ENCODE results near the gene CAPN11.

DNA sequence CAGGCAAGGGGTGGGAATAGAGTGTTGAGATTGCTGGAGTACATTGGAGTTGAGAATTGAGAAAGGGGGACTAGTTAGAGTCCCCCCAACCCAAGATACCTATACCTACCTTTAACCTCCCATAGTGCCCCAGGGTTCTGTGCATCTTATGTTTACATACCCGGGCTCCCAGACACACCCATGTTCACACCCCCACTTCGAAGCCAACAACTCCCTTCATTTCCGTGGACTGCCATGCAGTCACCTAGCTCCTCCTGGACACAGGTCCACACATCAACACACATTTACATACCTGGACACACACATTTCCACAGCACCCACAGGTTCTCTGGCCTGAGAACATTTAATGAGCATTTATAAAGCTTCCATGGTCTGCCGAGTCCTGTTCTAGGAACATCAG is 26.1 kb upstream of the CAPN11 start:
- no peak for TF ChIP-seq POLR2A (IDR thresholded peaks at IDR 0.05)
- TF ChIP-seq, protein P1, sequence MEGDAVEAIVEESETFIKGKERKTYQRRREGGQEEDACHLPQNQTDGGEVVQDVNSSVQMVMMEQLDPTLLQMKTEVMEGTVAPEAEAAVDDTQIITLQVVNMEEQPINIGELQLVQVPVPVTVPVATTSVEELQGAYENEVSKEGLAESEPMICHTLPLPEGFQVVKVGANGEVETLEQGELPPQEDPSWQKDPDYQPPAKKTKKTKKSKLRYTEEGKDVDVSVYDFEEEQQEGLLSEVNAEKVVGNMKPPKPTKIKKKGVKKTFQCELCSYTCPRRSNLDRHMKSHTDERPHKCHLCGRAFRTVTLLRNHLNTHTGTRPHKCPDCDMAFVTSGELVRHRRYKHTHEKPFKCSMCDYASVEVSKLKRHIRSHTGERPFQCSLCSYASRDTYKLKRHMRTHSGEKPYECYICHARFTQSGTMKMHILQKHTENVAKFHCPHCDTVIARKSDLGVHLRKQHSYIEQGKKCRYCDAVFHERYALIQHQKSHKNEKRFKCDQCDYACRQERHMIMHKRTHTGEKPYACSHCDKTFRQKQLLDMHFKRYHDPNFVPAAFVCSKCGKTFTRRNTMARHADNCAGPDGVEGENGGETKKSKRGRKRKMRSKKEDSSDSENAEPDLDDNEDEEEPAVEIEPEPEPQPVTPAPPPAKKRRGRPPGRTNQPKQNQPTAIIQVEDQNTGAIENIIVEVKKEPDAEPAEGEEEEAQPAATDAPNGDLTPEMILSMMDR (IDR thresholded peaks at IDR 0.05): no peak
